HG03469 (cell line): ENCODE measurements around the gene STRIP1.

Experiments
- ATAC-seq: cut with Tn5 transposase; IDR thresholded peaks from one replicate; pipeline ENCODE4 v1.9.1; 2021; ENCODE audit warnings: mild to moderate bottlenecking, moderate library complexity, moderate number of reproducible peaks; ENCODE audit not compliant: unreplicated experiment

Gene STRIP1

DNA sequence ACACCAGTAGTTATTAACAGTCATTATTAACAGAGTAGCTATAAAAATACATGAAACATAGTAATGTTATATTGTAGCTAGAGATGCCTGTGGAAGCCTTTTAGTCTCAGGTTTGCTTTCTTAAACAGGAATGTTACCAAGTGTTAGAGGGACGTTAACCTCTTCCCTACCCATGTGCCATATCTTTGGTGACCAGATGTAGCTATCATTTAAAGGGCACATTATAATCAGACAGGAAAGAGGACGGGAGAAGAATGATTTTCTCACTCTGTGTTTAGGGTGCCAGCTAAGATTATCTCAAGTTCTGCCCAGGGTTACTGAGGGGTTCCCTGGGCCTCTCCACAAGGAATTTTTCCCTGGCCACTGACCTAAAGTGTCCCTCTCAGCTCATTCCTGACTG lies 57.0 kb downstream of the STRIP1 start:
- no peak for ATAC-seq

DNA sequence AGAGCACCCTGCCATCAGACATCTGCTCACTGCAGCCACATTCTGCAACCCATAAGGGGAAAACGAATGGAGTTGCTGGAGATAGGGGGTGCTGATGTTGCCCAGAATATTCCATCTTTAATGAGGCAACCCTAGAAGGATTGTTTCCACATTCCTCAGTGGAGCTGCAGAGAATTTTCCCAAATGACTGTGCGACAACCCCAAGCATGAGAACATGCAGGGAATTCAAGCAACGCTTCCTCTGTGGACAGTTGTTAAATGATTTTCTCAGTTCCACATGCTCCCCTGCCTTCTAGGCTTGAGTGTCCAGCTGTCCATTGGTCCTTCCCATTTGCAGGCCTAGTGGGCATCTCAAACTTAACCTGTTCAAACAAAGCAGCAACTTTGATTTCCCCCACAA lies 57.4 kb downstream of the STRIP1 start:
- no peak for ATAC-seq

DNA sequence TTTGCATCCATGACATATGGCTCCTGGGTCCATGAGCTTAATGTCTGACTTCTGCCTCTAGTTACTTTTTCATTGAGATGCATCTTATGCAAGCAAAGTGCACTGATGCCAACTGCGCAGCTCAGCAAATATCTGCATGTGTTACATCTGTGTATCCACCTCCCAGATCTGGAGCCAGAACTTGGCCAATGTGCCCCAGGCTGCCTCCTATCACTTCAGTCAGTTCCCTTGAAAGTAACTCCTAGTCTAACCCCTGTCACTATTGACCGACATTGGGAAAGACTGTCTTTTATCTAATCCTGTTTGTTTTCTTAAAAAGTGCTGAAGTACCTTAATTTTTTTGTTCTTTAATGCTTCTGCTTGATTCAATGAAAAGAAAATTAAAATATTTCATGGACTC lies 58.6 kb downstream of the STRIP1 start:
- no peak for ATAC-seq

DNA sequence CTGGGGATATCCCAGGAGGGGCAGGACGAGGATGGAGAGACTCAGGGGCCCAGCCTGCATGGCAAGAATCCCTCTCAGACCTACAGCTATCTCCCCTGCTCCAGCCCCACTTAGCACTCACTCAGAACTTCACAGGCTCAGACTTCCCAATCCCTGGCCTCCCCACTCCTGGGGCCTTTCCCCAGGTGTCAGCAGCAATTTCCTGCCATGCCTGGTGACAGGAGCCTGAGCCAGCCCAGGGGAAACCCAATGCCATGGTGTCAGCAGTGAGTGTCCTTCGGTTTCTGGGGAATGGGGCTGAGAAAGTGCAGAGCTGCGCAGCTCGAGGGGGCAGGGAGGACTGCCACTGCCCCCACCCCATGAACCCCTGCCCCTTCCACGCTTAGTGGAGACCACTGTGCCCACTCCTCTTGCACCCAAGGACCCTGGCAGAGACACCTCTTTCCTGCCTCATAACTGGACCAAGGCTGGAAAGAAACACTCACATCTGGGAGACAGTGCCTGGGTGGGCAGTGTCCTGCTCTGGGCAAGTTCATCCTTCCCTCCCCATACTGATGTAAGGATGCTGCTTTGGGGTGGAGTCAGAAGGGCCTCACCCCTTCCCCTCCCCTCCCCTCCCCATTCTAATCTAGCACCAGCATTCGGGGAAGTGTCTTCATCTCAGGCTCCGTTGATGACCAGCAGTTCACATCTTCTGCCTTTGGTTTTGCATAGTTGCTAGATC lies 60.7 kb downstream of the STRIP1 start:
- no peak for ATAC-seq

DNA sequence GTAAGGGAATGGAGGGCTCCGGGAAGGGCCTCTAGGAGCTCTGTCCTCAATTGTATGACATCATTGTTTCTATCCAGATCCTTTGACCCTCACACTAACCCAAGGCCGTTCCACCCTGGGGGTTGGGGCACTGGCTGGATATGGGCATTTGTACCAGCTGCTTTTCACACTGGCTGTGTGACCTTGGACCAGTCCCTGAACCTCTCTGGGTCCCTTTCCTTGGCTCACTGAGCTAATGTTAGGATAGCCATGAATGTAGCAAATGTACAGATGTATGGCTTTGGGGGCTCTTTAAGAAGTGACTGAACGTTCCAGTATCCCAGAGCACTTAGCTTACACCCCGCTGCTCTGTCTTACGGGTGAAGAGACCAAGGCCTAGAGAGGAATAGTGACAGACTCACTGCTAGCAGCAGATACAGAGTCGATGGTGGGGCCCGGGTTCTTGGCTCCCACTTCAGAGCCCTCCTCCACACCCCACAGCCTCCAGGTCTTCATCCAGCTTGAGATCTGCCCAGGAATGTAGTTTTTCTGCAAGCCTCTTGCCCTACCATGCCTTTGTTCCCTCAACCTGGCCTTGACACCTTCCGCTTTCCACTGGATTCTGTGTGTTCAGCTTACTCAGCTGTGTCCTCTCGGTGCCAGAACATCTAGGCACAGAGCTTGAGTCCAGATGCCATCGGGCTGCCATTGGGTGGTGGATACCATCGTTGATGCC lies 63.2 kb downstream of the STRIP1 start:
- no peak for ATAC-seq

DNA sequence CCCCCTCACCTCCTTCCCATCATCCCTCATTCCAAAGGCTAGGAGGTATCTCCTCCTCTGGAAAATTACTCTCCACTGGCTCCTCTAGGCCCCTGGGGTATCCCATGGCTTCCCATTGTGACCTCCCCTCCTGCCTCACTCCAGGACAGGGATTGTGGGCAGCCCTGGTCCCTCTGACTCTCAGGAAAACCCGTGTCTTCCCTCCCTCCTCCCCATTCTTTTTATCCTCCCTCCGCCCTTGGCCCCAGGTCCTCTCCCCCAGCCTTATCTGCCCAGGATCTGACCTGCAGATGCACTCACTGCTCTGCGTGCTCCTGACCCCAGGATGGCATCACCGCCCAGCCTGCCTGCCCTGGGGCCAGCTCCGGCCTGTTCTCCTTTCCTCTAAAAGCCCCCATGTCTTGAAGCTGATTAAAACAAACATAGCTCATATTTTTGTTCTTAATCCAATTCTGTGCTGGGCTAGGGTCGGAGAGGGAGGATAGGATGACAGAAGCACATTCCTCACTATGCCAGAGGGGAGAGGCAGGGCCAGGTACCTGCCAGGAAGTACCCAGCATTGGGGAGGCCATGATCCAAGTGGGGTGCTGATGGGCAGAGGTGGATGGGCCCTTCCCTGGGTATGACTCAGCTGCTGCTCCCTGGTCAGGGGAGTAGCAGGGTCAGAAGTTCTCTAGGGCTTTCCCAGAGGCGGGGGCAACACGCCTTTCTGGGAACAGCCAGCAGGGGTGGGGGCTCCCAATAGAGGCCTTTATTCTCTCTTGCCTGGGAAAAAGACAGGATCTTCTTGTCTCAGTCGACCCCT lies 64.0 kb downstream of the STRIP1 start:
- no peak for ATAC-seq

DNA sequence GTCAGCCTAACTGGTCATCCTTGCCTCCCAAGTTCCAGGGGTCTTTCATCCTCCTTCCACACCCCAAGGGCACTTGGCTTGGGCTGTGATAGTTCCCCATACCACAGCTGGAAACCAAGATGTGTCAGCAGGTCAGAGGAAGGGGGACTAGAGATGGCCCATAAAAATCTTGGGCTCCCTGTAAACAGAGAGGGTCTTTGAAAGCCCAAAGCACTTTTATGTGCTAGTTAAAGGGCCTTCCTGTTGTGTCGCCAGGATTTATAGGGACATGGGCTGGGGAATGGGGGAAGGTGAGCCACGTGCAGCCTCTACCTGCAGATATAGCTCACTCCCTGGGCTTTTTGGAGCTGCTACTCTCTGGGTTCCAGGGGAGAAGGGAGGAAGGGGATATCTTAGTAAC lies 65.9 kb downstream of the STRIP1 start:
- no peak for ATAC-seq

DNA sequence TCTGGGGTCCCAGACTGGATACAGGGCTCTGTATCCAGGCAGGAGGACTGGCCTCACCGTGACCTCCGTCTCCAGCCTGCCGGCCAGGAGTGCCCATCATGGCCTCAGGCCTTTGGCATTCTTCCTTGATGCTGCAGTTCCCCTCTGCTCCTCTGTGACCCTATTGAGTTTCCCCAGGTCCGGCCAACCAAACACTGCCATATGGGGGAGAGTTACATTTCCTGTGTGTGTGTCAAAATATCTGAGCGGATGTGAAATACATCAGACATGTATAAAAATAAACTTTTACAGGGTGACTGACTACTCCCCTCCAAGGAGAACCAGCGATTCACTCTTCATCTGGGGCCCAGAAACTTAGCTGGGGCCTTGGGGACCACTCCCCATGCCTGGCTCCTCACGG lies 67.7 kb downstream of the STRIP1 start:
- ATAC-seq, result no peak
